ENCODE results near the gene SGTB. TPM values are rescaled to one million over a fixed set of nuclear protein-coding genes. Genes with fewer than 3 reads are reported as not detected.

The SGTB gene
- total and polyA plus RNA-seq, 2 experiments from 2014 or later: 8.0 to 12.5 TPM

- Histone ChIP-seq H3K27ac (ENCODE audit: low read depth) (peak within 1 kb of the TSS; percentile 79), H3K9me2 (ENCODE audit: insufficient read depth) (no peaks in the 10 kb centered on the region), H3K4me3 (peak within 1 kb of the TSS; percentile 76), H3F3A (replicated peaks; ENCODE audit: low read depth) (no peaks in the 10 kb centered on the region), H3K4me2 (peak within 1 kb of the TSS; percentile 88), H3K36me3 (ENCODE audit: insufficient read depth) (no peaks in the 10 kb centered on the region), H3K27me3 (ENCODE audit: insufficient read depth) (no peaks in the 10 kb centered on the region), H2AFZ (peak within 1 kb of the TSS; percentile 48), H4K20me1 (replicated peaks; ENCODE audit: insufficient read depth) (0 out of 2 replicates have a peak, but pooled peaks cover 3% of the 10 kb centered on the region), H3K4me1 (ENCODE audit: insufficient read depth) (peaks cover 6% of the 10 kb centered on the region; the same call in 1 of the 2 replicates), H3K79me2 (replicated peaks; ENCODE audit: insufficient read depth) (peaks cover 83% of the 10 kb centered on the region)
- H3K27ac Mint-ChIP-seq: peak within 1 kb of the TSS; percentile 99
- TF ChIP-seq NANOG (IDR thresholded peaks at IDR 0.05; ENCODE audit: borderline replicate concordance) (no peak), EZH2phosphoT487 (IDR thresholded peaks at IDR 0.05; ENCODE audit: unreplicated experiment) (no peak), CREB1 (CRISPR knock-in tag; IDR thresholded peaks at IDR 0.05; ENCODE audit: low read depth) (peak; percentile 53; the same call in 1 of the 2 replicates), ZNF462 (CRISPR knock-in tag; IDR thresholded peaks at IDR 0.05) (no peak), REST (IDR thresholded peaks at IDR 0.05; ENCODE audit: unreplicated experiment) (no peak), CTCF (conservative IDR thresholded peaks at IDR 0.05; ENCODE audit: low read depth in 2 of 2) (no peak), POLR2AphosphoS5 (IDR thresholded peaks at IDR 0.05; ENCODE audit: low read depth) (peak; percentile 86), ZNF114 (CRISPR knock-in tag; IDR thresholded peaks at IDR 0.05) (no peak)
- peak within 1 kb of the TSS; percentile 98 for H3K4me3 Mint-ChIP-seq
- DNase-seq (ENCODE audit: low spot score): peak; percentile 93
- peaks cover 5% of the 10 kb centered on the region for H3K4me1 Mint-ChIP-seq
- no peaks in the 10 kb centered on the region for H3K9me3 Mint-ChIP-seq
- peaks cover 3% of the 10 kb centered on the region; the same call in 1 of the 3 replicates for H3K36me3 Mint-ChIP-seq (ENCODE audit: low read depth)
- peaks cover 4% of the 10 kb centered on the region for H3K27me3 Mint-ChIP-seq (ENCODE audit: insufficient read depth, low read depth, poor library complexity)
- peak; percentile 97 for ATAC-seq
Measured at GRCh38 chr5:65624025-65624570, 97.8 kb downstream of the SGTB start, which contains the start of gene TRIM23. Gene TRIM23 (minus strand): TSS chr5:65624333. CDS start chr5:65624274, 59 bp downstream.

All from GM23338 (cell line).